HUES6 (cell line): ENCODE results near the gene AAMP.
"Not testable (repeated sequence)": the region's sequence is repeated elsewhere in the genome, so short reads cannot be mapped to it uniquely, and the experiment has no call there.

Experiments used
- H3K27ac ChIP-seq: 2 replicates; pipeline ENCODE4 v1.7.0; 2013; ENCODE audit warnings: low read depth, mild to moderate bottlenecking, low read length, inconsistent platforms
- H3K27me3 ChIP-seq: 2 replicates; pipeline ENCODE4 v1.6.1; 2013; ENCODE audit warnings: low read length; ENCODE audit not compliant: control insufficient read depth, insufficient read depth
- H3K36me3 ChIP-seq: 2 replicates; pipeline ENCODE4 v1.6.1; 2013; ENCODE audit warnings: low read length; ENCODE audit not compliant: control insufficient read depth, insufficient read depth
- H3K4me1 ChIP-seq: 2 replicates; pipeline ENCODE4 v1.6.1; 2013; ENCODE audit warnings: low read length; ENCODE audit not compliant: control insufficient read depth, insufficient read depth
- H3K4me3 ChIP-seq: 2 replicates; pipeline ENCODE4 v1.5.1; 2013; ENCODE audit warnings: low read depth, low read length
- H3K9ac ChIP-seq: one replicate; pipeline ENCODE4 v1.6.1; 2013; ENCODE audit warnings: mild to moderate bottlenecking, low read length
- H3K9me3 ChIP-seq: 2 replicates; pipeline ENCODE4 v1.6.1; 2013; ENCODE audit warnings: low read depth, low read length; ENCODE audit not compliant: control insufficient read depth, insufficient read depth

The AAMP gene, protein sequence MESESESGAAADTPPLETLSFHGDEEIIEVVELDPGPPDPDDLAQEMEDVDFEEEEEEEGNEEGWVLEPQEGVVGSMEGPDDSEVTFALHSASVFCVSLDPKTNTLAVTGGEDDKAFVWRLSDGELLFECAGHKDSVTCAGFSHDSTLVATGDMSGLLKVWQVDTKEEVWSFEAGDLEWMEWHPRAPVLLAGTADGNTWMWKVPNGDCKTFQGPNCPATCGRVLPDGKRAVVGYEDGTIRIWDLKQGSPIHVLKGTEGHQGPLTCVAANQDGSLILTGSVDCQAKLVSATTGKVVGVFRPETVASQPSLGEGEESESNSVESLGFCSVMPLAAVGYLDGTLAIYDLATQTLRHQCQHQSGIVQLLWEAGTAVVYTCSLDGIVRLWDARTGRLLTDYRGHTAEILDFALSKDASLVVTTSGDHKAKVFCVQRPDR

DNA sequence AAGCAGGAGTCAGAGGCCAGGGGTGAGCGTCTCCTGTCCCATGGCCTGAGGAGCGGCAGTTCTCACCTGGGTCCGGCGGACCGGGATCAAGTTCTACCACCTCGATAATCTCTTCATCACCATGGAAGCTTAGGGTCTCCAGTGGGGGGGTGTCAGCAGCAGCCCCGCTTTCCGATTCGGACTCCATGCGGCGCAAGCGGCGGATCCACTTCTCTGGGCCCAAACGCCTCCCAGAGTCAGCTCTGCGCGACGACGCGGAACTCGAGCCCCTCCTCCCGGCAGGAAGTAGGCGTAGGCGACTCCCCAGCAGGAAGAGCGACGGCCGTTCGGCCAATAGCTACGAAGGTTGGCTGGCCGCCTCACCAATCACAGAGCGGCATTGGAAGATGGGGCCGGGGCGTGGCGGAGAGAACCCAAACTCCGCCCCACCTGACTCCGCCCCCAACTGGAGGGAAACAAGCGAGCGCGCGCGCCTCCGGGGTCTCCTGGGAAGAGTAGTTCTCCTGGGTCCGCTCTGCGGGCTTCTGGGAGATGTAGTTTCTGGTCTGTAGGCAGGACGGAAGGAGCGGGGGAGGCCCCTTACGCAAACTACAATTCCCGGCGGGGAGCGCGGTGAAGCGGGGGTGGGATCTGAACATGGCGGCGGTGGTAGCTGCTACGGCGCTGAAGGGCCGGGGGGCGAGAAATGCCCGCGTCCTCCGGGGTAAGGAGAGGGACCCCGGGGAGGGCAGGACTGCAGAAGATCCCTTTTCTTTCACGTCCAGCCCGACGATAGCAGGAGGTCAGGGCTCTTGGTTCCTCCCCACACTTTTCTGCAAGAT lies at the start of gene AAMP, which contains the start of gene PNKD:
AAMP (minus strand) TSS at position 238 of the 821 bp plus-strand sequence; CDS start at position 187, 51 bp downstream.
PNKD (plus strand) TSS at position 620 of the 821 bp plus-strand sequence; CDS start at position 637, 17 bp downstream.
- no peaks in the 10 kb centered on the region for H3K27me3 ChIP-seq
- peak within 1 kb of the TSS; percentile 83 for H3K9ac ChIP-seq
- H3K9me3 ChIP-seq = no peaks in the 10 kb centered on the region
- no peak within 1 kb of the TSS for H3K27ac ChIP-seq
- peak within 1 kb of the TSS; percentile 91 for H3K4me3 ChIP-seq
- H3K4me1 ChIP-seq = peaks cover 9% of the 10 kb centered on the region
- peaks cover 43% of the 10 kb centered on the region for H3K36me3 ChIP-seq

DNA sequence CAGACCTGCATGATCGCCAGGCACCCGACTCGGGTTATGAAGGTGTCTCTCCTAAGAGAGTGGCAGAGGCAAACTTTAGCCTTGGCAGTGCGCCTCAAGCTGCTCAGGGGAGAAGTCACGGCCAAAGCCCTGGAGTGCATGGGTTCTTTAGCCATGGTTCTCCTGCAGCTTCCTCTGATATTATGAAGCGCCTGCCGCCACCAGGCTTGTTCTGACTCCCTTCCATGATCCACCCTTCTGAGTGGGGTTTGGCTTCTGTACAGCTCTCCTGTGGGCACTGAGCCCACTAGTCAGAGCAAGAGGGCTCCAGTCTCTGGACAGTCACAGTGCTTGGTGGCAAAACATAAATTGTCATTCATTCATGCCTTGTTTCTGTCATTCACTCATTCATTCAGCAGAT lies 48.3 kb upstream of the AAMP start:
- Histone ChIP-seq H3K27me3 (no peaks in the 10 kb centered on the region), H3K27ac (no peak overlapping the region), H3K36me3 (no peaks in the 10 kb centered on the region), H3K9me3 (no peaks in the 10 kb centered on the region), H3K4me1 (peaks cover 11% of the 10 kb centered on the region), H3K4me3 (no peak overlapping the region), H3K9ac (no peak overlapping the region)

DNA sequence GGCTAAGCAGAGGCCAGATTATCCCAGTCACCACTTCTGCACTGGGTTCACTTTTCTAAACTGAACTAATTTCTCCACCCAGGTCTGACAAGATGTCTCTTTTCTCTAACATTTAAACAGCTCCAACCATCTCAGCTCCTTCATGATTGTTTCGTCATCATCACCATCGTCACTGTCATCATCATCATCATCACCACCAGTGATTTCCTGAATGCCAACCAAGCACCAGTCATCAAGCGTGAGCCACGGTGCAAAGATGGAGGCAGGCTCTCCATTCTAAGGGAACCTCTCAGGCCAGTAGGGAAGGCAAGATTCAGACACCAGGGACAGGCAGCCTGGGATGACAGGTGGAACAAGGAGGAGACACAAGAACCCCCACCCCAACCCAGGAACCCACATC lies 47.9 kb upstream of the AAMP start:
- no peak overlapping the region for H3K9ac ChIP-seq
- H3K9me3 ChIP-seq = no peaks in the 10 kb centered on the region
- no peaks in the 10 kb centered on the region for H3K36me3 ChIP-seq
- H3K4me3 ChIP-seq = no peak overlapping the region
- no peak overlapping the region for H3K27ac ChIP-seq
- no peaks in the 10 kb centered on the region for H3K27me3 ChIP-seq
- peaks cover 11% of the 10 kb centered on the region for H3K4me1 ChIP-seq

DNA sequence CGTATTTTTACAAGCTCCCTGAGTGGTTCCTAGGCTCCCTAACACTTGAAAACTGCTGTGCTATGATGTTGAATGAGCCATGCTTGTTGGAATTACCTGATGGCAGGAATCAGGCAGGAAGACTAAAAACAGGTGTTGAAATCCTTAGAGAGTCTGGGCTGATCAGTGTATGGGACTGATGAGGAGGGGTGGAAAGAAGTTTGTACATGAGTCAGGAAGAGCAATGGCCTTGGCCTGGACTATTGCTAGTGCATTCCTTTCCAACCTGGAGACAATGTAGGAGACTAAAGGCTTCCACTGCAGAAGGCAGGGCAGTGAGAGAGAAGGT lies 47.3 kb upstream of the AAMP start:
- no peaks in the 10 kb centered on the region for H3K9me3 ChIP-seq
- H3K27ac ChIP-seq = no peak overlapping the region

DNA sequence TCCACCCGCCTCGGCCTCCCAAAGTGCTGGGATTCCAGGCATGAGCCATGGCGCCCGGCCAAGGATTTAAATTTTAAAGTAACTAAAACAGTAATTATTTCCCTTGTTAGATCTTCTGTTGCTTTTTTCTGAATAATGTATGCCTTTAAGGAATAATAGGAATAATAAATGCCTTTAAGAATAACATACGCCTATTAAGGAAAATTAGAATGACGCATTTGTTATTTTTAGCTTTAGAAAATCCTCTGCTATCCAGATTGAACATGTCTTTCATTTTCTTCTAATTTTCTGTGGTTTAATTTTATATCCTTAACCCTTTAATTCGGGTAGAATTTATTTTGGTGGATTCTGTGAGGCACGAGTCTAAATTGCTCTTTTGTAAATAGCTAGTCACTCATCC lies 45.5 kb upstream of the AAMP start:
- no peaks in the 10 kb centered on the region for H3K36me3 ChIP-seq
- H3K9ac ChIP-seq = no peak overlapping the region
- no peaks in the 10 kb centered on the region for H3K9me3 ChIP-seq
- no peak overlapping the region for H3K27ac ChIP-seq
- H3K4me1 ChIP-seq = peaks cover 11% of the 10 kb centered on the region; the same call in 1 of the 2 replicates
- H3K4me3 ChIP-seq = no peak overlapping the region
- H3K27me3 ChIP-seq = no peaks in the 10 kb centered on the region

More for the DNA sequence above, 47.3 kb upstream of the AAMP start:
- Histone ChIP-seq H3K36me3 (no peaks in the 10 kb centered on the region), H3K27me3 (no peaks in the 10 kb centered on the region), H3K4me1 (peaks cover 7% of the 10 kb centered on the region), H3K9ac (no peak overlapping the region), H3K4me3 (no peak overlapping the region)

DNA sequence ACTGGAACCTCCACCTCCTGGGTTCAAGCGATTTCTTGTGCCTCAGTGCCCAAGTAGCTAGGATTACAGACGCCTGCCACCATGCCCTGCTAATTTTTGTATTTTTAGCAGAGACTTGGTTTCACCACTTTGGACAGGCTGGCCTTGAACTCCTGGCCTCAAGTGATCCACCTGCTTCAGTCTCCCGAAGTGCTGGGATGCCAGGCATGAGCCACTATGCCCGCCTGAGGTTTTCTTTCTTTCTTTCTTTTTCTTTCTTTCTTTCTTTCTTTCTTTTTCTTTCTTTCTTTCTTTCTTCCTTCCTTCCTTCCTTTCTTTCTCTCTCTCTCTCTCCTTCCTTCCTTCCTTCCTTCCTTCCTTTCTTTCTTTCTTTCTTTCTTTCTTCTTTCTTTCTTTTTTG lies 44.8 kb upstream of the AAMP start:
- H3K27me3 ChIP-seq, H3K9ac ChIP-seq, H3K36me3 ChIP-seq, H3K4me3 ChIP-seq, H3K9me3 ChIP-seq, H3K27ac ChIP-seq: not testable (repeated sequence)
- H3K4me1 ChIP-seq = peaks cover 11% of the 10 kb centered on the region; the same call in 1 of the 2 replicates

DNA sequence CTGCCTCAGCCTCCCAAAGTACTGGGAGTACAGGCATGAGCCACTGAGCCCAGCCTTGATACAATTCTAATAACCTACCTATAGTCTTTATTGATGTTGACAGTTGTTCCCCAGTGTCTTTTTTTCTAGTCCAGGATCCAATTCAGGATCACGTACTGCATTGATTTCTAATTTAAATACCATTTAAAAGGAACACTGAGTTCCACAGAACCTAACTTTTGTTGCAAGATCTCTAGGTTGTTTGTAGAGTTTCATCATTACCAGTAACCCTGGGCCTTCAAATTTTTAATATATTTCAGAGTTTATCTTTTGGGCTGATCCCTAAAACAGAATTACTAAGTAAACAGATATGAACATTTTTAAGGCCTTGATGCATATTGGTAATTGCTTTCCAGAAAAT lies 43.4 kb upstream of the AAMP start:
- Histone ChIP-seq H3K36me3 (no peaks in the 10 kb centered on the region), H3K9me3 (no peaks in the 10 kb centered on the region), H3K4me3 (no peak overlapping the region), H3K4me1 (peaks cover 11% of the 10 kb centered on the region; the same call in 1 of the 2 replicates), H3K27ac (no peak overlapping the region), H3K9ac (no peak overlapping the region), H3K27me3 (no peaks in the 10 kb centered on the region)

DNA sequence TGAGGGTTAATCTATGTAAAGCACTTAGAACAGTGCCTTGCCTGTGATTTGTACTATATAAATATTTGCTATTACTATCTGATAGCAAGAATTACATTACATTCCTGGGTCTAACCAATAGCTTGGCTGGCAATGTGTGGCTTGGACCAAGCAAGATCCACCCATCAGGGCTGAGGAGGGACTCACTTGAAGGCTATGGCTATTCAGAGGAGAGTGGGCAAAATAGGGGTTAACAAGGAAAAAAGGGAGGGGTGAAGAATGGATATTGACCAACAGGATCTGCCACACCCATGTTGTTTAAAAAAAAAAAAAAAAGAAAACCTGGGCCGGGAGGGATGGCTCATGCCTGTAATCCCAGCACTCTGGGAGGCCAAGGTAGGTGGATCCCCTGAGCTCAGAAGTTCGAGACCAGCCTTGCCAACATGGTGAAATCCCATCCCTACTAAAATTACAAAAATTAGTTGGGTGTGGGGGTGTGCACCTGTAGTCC lies 42.4 kb upstream of the AAMP start:
- Histone ChIP-seq H3K4me1 (peaks cover 11% of the 10 kb centered on the region; the same call in 1 of the 2 replicates), H3K27me3 (no peaks in the 10 kb centered on the region), H3K27ac (no peak overlapping the region), H3K36me3 (no peaks in the 10 kb centered on the region), H3K9me3 (no peaks in the 10 kb centered on the region), H3K4me3 (no peak overlapping the region), H3K9ac (no peak overlapping the region)

DNA sequence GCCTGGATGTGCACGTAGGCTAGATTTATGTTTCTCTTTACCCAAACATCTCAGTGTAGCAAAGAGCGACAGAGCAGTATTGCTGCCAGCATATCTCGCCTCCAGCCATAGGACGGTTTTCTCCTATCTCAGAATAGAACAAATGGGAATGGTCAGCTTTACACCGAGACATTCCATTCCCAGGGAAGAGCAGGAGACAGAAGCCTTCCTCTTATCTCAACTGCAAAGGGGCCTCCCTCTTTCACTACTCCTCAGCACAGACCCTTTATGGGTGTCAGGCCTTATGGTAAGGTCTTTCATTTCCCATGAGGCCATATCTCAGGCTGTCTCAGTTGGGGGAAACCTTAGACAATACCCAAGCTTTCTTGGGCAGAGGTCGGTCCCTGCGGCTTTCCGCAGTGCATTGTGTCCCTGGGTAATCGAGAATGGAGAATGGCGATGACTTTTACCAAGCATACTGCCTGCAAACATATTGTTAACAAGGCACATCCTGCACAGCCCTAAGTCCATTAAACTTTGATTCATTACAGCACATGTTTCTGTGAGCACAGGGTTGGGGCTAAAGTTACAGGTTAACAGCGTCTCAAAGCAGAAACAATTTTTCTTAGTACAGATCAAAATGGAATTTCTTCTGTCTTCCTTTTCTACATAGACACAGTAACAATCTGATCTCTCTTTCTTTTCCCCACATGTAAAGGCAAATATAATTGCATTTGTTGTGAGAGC lies 41.8 kb upstream of the AAMP start:
- H3K4me3 ChIP-seq, H3K9ac ChIP-seq, H3K4me1 ChIP-seq, H3K9me3 ChIP-seq, H3K27me3 ChIP-seq, H3K27ac ChIP-seq, H3K36me3 ChIP-seq: not testable (repeated sequence)

DNA sequence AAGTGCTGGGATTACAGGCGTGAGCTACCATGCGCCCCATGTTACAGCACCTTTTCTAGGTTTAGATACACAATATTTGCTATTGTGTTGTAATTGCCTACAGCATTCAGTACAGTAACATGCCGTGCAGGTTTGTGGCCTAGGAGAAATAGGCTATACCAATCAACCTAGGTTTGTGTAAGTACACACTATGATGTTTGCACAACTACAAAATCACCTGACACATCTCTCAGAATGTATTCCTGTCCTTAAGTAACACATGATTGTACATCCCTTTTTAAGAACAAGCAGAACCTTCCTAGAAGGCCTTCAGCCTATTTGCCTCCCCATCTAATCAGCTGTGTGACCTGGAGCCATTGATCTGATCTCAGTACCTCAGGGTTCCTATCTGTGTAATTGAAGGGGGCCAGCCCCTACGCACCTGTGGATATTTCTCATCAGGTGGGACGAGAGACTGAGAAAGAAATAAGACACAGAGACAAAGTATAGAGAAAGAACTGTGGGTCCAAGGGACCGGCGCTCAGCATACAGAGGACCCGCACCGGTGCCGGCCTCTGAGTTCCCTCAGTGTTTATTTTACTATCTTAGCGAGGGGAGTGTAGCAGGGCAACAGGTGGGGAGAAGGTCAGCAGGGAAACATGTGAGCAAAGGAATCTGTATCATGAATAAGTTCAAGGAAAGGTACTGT lies 41.1 kb upstream of the AAMP start:
- Histone ChIP-seq H3K4me3 (no peak overlapping the region), H3K4me1 (peaks cover 7% of the 10 kb centered on the region; the same call in 1 of the 2 replicates), H3K9me3 (0 out of 2 replicates have a peak, but pooled peaks cover 3% of the 10 kb centered on the region), H3K27ac (no peak overlapping the region), H3K9ac (no peak overlapping the region), H3K36me3 (no peaks in the 10 kb centered on the region), H3K27me3 (no peaks in the 10 kb centered on the region)
